ENCODE measurements around the gene OPHN1.

Gene OPHN1

GRCh38 chrX:68234171-68234910, 199.0 kb downstream of the OPHN1 start:
- Histone ChIP-seq H3K4me2 (no peak overlapping the region), H3K27ac (no peak overlapping the region), H3K36me3 (ENCODE audit: insufficient read depth) (no peaks in the 10 kb centered on the region), H3K9ac (no peak overlapping the region), H4K20me1 (ENCODE audit: insufficient read depth) (no peaks in the 10 kb centered on the region), H3K4me3 (IDR thresholded peaks at IDR 0.05; ENCODE audit: insufficient read depth, low read depth, low read length) (no peak overlapping the region), H3K79me2 (ENCODE audit: insufficient read depth, low read depth) (no peaks in the 10 kb centered on the region), H2AFZ (ENCODE audit: low read depth) (no peak overlapping the region), H3K27me3 (ENCODE audit: insufficient read depth, low read depth) (no peaks in the 10 kb centered on the region), H3K4me1 (ENCODE audit: low read depth, poor library complexity, severe bottlenecking) (no peaks in the 10 kb centered on the region)
- no peak for TF ChIP-seq CTCF (conservative IDR thresholded peaks at IDR 0.05; ENCODE audit: low read depth, low read length)

GRCh38 chrX:68232206-68232605, 201.1 kb downstream of the OPHN1 start:
- Histone ChIP-seq H3K27ac (no peak overlapping the region), H3K27me3 (ENCODE audit: insufficient read depth, low read depth) (no peaks in the 10 kb centered on the region), H3K4me2 (no peak overlapping the region), H3K4me3 (IDR thresholded peaks at IDR 0.05; ENCODE audit: insufficient read depth, low read depth, low read length) (no peak overlapping the region), H3K9ac (no peak overlapping the region), H3K4me1 (ENCODE audit: low read depth, poor library complexity, severe bottlenecking) (no peaks in the 10 kb centered on the region), H3K79me2 (ENCODE audit: insufficient read depth, low read depth) (no peaks in the 10 kb centered on the region), H3K36me3 (ENCODE audit: insufficient read depth) (no peaks in the 10 kb centered on the region), H2AFZ (ENCODE audit: low read depth) (no peak overlapping the region), H4K20me1 (ENCODE audit: insufficient read depth) (no peaks in the 10 kb centered on the region)
- TF ChIP-seq CTCF (conservative IDR thresholded peaks at IDR 0.05; ENCODE audit: low read depth, low read length), result no peak

GRCh38 chrX:68209008-68209407, 224.3 kb downstream of the OPHN1 start:
- Histone ChIP-seq H3K27me3 (ENCODE audit: insufficient read depth, low read depth) (no peaks in the 10 kb centered on the region), H2AFZ (ENCODE audit: low read depth) (no peak overlapping the region), H3K36me3 (ENCODE audit: insufficient read depth) (no peaks in the 10 kb centered on the region), H3K27ac (no peak overlapping the region), H3K4me3 (IDR thresholded peaks at IDR 0.05; ENCODE audit: insufficient read depth, low read depth, low read length) (no peak overlapping the region), H3K9ac (no peak overlapping the region), H4K20me1 (ENCODE audit: insufficient read depth) (no peaks in the 10 kb centered on the region), H3K79me2 (ENCODE audit: insufficient read depth, low read depth) (no peaks in the 10 kb centered on the region), H3K4me2 (no peak overlapping the region), H3K4me1 (ENCODE audit: low read depth, poor library complexity, severe bottlenecking) (no peaks in the 10 kb centered on the region)
- no peak for TF ChIP-seq CTCF (conservative IDR thresholded peaks at IDR 0.05; ENCODE audit: low read depth, low read length)

GRCh38 chrX:68204521-68205038, 228.7 kb downstream of the OPHN1 start:
- no peak for TF ChIP-seq CTCF (conservative IDR thresholded peaks at IDR 0.05; ENCODE audit: low read depth, low read length)
- H3K27me3 ChIP-seq (ENCODE audit: insufficient read depth, low read depth), result no peaks in the 10 kb centered on the region

More at GRCh38 chrX:68204521-68205038, 228.7 kb downstream of the OPHN1 start:
- no peaks in the 10 kb centered on the region for H3K4me1 ChIP-seq (ENCODE audit: low read depth, poor library complexity, severe bottlenecking)
- no peak overlapping the region for H3K4me3 ChIP-seq (IDR thresholded peaks at IDR 0.05; ENCODE audit: insufficient read depth, low read depth, low read length)
- no peak overlapping the region for H3K4me2 ChIP-seq
- no peaks in the 10 kb centered on the region for H4K20me1 ChIP-seq (ENCODE audit: insufficient read depth)
- H3K79me2 ChIP-seq (ENCODE audit: insufficient read depth, low read depth), result no peaks in the 10 kb centered on the region
- H3K27ac ChIP-seq, result no peak overlapping the region
- H3K9ac ChIP-seq, result no peak overlapping the region
- H3K36me3 ChIP-seq (ENCODE audit: insufficient read depth), result no peaks in the 10 kb centered on the region
- no peak overlapping the region for H2AFZ ChIP-seq (ENCODE audit: low read depth)
